ENCODE data around the gene KSR1. TPM values are rescaled to one million over a fixed set of nuclear protein-coding genes. Genes with fewer than 3 reads are reported as not detected.
"Not testable (repeated sequence)": the region's sequence is repeated elsewhere in the genome, so short reads cannot be mapped to it uniquely, and the experiment has no call there.

Gene KSR1
- total RNA-seq, 4 donors from 2014 or later: 10.0 to 15.2 (median 13.9) TPM

DNA sequence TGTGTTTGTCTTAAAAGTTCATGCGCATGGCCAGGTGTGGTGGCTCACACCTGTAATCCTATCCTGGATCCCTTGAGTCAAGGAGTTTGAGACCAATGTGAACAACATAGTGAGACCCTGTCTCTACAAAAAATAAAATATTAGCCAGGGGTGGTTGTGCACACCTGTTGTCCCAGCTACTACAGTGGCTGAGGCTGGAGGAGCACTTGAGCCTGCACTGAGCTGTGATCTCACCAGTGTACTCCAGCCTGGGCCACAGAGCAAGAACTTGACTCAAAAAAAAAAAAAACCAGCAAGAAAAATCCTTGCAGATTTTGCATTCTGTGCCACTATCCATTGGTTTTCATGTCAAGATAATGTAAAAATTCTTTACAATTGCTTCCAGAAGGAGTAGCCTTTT, 8.2 kb downstream of the KSR1 start:
- H3K9me3 ChIP-seq: no peaks in the 10 kb centered on the region
- WGBS, 2 donors (ENCODE audit: low coverage in 1 of 2): 100% methylated on average over 1 of the region's 1 CpG; no CpG with 5 or more reads in 1 of the 2 donors
- ATAC-seq: no peak
- no peak overlapping the region for H3K4me3 ChIP-seq
- no peak for TF ChIP-seq POLR2AphosphoS5 (IDR thresholded peaks at IDR 0.05)
- TF ChIP-seq, protein P1, sequence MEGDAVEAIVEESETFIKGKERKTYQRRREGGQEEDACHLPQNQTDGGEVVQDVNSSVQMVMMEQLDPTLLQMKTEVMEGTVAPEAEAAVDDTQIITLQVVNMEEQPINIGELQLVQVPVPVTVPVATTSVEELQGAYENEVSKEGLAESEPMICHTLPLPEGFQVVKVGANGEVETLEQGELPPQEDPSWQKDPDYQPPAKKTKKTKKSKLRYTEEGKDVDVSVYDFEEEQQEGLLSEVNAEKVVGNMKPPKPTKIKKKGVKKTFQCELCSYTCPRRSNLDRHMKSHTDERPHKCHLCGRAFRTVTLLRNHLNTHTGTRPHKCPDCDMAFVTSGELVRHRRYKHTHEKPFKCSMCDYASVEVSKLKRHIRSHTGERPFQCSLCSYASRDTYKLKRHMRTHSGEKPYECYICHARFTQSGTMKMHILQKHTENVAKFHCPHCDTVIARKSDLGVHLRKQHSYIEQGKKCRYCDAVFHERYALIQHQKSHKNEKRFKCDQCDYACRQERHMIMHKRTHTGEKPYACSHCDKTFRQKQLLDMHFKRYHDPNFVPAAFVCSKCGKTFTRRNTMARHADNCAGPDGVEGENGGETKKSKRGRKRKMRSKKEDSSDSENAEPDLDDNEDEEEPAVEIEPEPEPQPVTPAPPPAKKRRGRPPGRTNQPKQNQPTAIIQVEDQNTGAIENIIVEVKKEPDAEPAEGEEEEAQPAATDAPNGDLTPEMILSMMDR (IDR thresholded peaks at IDR 0.05): no peak
- TF ChIP-seq EP300 (IDR thresholded peaks at IDR 0.05): no peak
- TF ChIP-seq POLR2A (IDR thresholded peaks at IDR 0.05): no peak
- H3K36me3 ChIP-seq: no peaks in the 10 kb centered on the region
- no peaks in the 10 kb centered on the region for H3K27me3 ChIP-seq
- H3K27ac ChIP-seq: no peak overlapping the region
- H3K4me1 ChIP-seq: no peaks in the 10 kb centered on the region

DNA sequence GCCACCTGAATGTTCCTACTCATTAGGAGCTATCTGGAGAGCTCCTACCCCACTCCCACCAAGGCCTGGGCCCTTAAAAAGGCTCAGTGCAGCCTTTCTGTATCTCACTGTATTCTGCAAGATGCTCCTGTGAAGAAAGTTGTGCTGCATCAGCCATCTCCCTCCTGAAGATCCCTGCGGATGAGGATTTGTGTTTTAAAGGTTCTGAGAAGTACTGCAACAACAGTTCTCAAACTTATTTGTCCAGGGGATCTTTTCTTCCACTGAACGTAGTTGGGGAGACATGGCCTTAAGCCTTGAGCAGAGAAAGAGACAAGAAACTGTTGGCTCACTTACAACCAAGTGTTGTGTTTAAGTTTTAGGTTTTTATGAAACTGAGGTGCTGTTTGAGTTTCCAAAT, 9.6 kb downstream of the KSR1 start:
- H3K27ac ChIP-seq, ATAC-seq, H3K27me3 ChIP-seq, H3K4me3 ChIP-seq, H3K9me3 ChIP-seq, H3K4me1 ChIP-seq, H3K36me3 ChIP-seq: not testable (repeated sequence)
- 83 to 85% methylated on average over 2 of the region's 2 CpGs for WGBS, 2 donors (ENCODE audit: low coverage in 1 of 2)

DNA sequence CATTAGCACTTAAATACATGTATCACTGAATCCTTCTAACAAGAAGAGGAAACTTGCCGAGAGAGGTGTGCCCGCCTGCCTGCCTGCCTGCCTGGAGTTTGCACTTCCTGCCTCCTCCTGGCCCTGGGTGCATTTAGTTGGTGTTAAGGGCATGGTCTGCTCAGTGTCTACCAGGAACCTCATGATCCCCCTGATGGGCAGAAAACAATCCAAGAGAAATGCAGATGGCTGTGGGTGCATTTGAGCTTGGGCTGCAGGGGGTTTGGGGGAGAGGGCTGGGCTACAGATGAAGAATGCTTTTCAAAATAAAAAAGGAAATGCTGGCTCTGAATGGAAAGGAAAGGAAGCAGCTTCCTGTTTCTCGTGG, 10.1 kb downstream of the KSR1 start:
- peak overlapping the region in 2 of 4 donors; percentile 13 to 33 for H3K27ac ChIP-seq
- peak; percentile 3 for ATAC-seq

DNA sequence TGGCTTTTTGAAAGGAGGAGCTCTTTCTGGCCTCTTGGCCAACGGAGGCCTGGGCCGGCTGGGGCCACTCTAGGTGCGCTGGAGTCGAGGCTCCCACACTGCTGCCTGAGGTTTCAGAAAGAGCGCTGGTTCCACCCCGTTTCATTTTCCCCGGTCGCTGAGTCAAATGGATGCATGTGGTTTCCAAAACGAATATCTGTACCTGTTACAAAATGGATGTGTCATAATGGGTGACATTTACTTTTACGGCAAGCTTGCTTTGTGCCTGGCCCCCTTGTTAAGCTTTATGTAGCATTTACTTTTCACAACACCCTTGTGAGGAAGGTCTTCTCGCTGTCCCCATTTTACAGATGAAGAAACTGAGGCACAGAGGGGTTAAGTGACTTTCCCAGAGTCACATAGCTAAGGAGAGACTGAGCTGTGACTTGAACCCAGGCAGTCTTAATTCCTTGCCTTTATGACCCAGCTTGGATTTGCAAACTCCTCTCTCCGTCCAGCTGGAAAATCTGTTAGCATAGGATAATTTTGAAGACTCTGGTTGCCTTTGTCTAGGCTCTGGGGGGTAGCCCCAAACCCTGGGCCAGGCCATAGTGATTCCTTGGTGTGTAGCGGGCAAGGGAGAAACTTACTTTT, 10.6 kb downstream of the KSR1 start:
- Histone ChIP-seq H3K4me3 (no peak overlapping the region), H3K27ac (peak overlapping the region in 2 of 4 donors; percentile 13 to 33)
- peak; percentile 31 for ATAC-seq

More for the DNA sequence above, 10.1 kb downstream of the KSR1 start:
- Histone ChIP-seq H3K27me3 (no peaks in the 10 kb centered on the region), H3K36me3 (no peaks in the 10 kb centered on the region), H3K4me3 (no peak overlapping the region), H3K4me1 (no peaks in the 10 kb centered on the region), H3K9me3 (no peaks in the 10 kb centered on the region)
- TF ChIP-seq POLR2AphosphoS5 (IDR thresholded peaks at IDR 0.05) (no peak), POLR2A (IDR thresholded peaks at IDR 0.05) (no peak), EP300 (IDR thresholded peaks at IDR 0.05) (no peak)
- TF ChIP-seq, protein P1 (IDR thresholded peaks at IDR 0.05): no peak
- WGBS, 2 donors (ENCODE audit: low coverage in 1 of 2): 0 to 66% methylated on average over 1 to 3 of the region's 3 CpGs

DNA sequence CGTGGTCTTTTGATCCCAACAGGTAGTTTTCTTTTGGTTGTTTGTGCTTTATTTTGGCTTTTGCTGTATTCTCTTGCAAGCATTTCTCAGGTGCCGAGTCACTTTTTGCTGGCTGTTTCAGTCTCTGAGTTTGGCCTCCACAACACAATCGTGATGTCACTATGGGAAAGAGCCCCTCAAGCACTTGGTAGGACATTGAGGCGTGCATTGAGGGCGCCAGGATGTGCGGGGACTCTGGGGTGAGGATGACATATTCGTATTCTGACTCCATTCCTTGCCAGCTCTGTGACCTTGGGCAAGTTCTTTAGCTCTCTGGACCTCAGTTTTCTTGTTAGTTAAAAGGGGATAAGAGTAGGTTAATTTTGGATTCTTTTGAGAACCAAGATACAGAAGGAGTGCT, 13.0 kb downstream of the KSR1 start:
- ATAC-seq: no peak
- no peaks in the 10 kb centered on the region for H3K27me3 ChIP-seq
- no peak overlapping the region for H3K4me3 ChIP-seq
- no peaks in the 10 kb centered on the region for H3K9me3 ChIP-seq
- WGBS, 2 donors (ENCODE audit: low coverage in 1 of 2): 60 to 69% methylated on average over 1 to 3 of the region's 7 CpGs
- TF ChIP-seq, protein P1 (IDR thresholded peaks at IDR 0.05): no peak
- TF ChIP-seq POLR2A (IDR thresholded peaks at IDR 0.05) (no peak), POLR2AphosphoS5 (IDR thresholded peaks at IDR 0.05) (no peak), EP300 (IDR thresholded peaks at IDR 0.05) (no peak)
- H3K36me3 ChIP-seq: no peaks in the 10 kb centered on the region
- peaks cover 0 to 22% (median 16%) of the 10 kb centered on the region in 3 donors for H3K4me1 ChIP-seq
- no peak overlapping the region for H3K27ac ChIP-seq

More for the DNA sequence above, 10.6 kb downstream of the KSR1 start:
- H3K9me3 ChIP-seq: no peaks in the 10 kb centered on the region
- 62 to 75% methylated on average over 10 of the region's 13 CpGs for WGBS, 2 donors (ENCODE audit: low coverage in 1 of 2)
- no peak for TF ChIP-seq EP300 (IDR thresholded peaks at IDR 0.05)
- TF ChIP-seq POLR2AphosphoS5 (IDR thresholded peaks at IDR 0.05): no peak
- TF ChIP-seq, protein P1 (IDR thresholded peaks at IDR 0.05): no peak
- no peak for TF ChIP-seq POLR2A (IDR thresholded peaks at IDR 0.05)
- no peaks in the 10 kb centered on the region for H3K36me3 ChIP-seq
- H3K27me3 ChIP-seq: no peaks in the 10 kb centered on the region
- H3K4me1 ChIP-seq: peaks cover 0 to 4% (median 0%) of the 10 kb centered on the region in 3 donors
